Panc1 (cell line): ENCODE data around the gene ACER1. TPM values are rescaled to one million over a fixed set of nuclear protein-coding genes. Genes with fewer than 3 reads are reported as not detected.

Experiments
- ATAC-seq: fragments of 200-7000 bp; cut with Tn5 transposase; 2 replicates; pipeline ENCODE4 v1.9.1; 2020; ENCODE audit warnings: mild to moderate bottlenecking, moderate library complexity
- BruUV-seq: library from RNA; stranded (reverse); fragments of 400-500 nt; replicated peaks from 2 replicates; lab custom pipeline; 2021; lab: Mats Ljungman, UMichigan
- CTCF ChIA-PET: fragments of 300-600 bp; sonication (Branson Sonifier 250); formaldehyde crosslinking; loops from one replicate; lab custom pipeline; 2022; ENCODE audit warnings: antibody characterized with exemption; lab: Charles Lee
- POLR2A ChIA-PET: fragments of 300-600 bp; sonication (Branson Sonifier 250); formaldehyde crosslinking; loops from one replicate; lab custom pipeline; 2022; ENCODE audit warnings: antibody characterized with exemption; lab: Charles Lee
- DNase-seq: peaks from one replicate; pipeline ENCODE4 v3.0.0-alpha.2; 2010; ENCODE audit warnings: low read depth, low spot score
- H3K27ac ChIP-seq: 2 replicates; pipeline ENCODE4 v1.5.1; 2011; ENCODE audit warnings: mild to moderate bottlenecking, low read length, inconsistent platforms
- H3K27me3 ChIP-seq: fragments of 200-500 bp; sonication (Bioruptor generic); 2 replicates; pipeline ENCODE4 v1.6.0; 2014; ENCODE audit warnings: low read length, inconsistent platforms; ENCODE audit not compliant: control insufficient read depth, insufficient read depth
- H3K36me3 ChIP-seq: fragments of 200-500 bp; sonication (Bioruptor generic); 2 replicates; pipeline ENCODE4 v1.5.1; 2014; ENCODE audit warnings: inconsistent platforms, mild to moderate bottlenecking, low read length, moderate library complexity; ENCODE audit not compliant: control insufficient read depth, insufficient read depth
- H3K4me1 ChIP-seq: 2 replicates; pipeline ENCODE4 v1.5.1; 2011; ENCODE audit warnings: inconsistent platforms, mild to moderate bottlenecking, low read length, moderate library complexity; ENCODE audit not compliant: control insufficient read depth, insufficient read depth
- H3K4me3 ChIP-seq, 2 experiments: 2 replicates each; pipeline ENCODE4 v1.5.1; 2011 to 2012; ENCODE audit warnings: low read depth in 2 of 2, low read length in 2 of 2, mild to moderate bottlenecking in 2 of 2, inconsistent platforms in 1 of 2, moderate library complexity in 1 of 2
- H3K9me3 ChIP-seq: fragments of 200-500 bp; sonication (Bioruptor generic); 2 replicates; pipeline ENCODE4 v1.5.1; 2014; ENCODE audit warnings: low read depth, mild to moderate bottlenecking, inconsistent platforms, low read length, moderate library complexity; ENCODE audit not compliant: control insufficient read depth, insufficient read depth
- CTCF ChIP-seq: fragments of 450-650 bp; IDR thresholded peaks from 2 replicates; pipeline ENCODE4 v1.5.1; 2017; ENCODE audit warnings: mild to moderate bottlenecking
- POLR2AphosphoS5 ChIP-seq: IDR thresholded peaks from 2 replicates; pipeline ENCODE4 v1.6.1; 2012; ENCODE audit warnings: mild to moderate bottlenecking, low read depth, low read length, moderate library complexity
- REST ChIP-seq, 2 experiments: IDR thresholded peaks; 2 replicates each; pipeline ENCODE4 v1.6.1; 2011 to 2012; ENCODE audit warnings: low read depth in 2 of 2, control low read depth in 1 of 2, low read length in 1 of 2, mild to moderate bottlenecking in 1 of 2, moderate library complexity in 1 of 2; ENCODE audit not compliant: insufficient read depth in 1 of 2
- SIN3A ChIP-seq: IDR thresholded peaks from 2 replicates; pipeline ENCODE4 v1.6.1; 2012; ENCODE audit warnings: low read depth, mild to moderate bottlenecking, low read length, moderate library complexity, borderline replicate concordance; ENCODE audit not compliant: insufficient read depth
- TCF7L2 ChIP-seq: IDR thresholded peaks from 2 replicates; pipeline ENCODE4 v1.6.1; 2011; ENCODE audit warnings: mild to moderate bottlenecking, low read depth, low read length, inconsistent platforms
- in situ Hi-C: cut with HindIII; loops from 2 replicates; pipeline ENCODE4 v1.10.0; 2016; ENCODE audit warnings: low sequenced_read_pairs, low pct_unique_long_range_greater_than_20kb
- intact Hi-C: fragments of 100-400 bp; cut with micrococcal nuclease; formaldehyde crosslinking; loops from one replicate; pipeline ENCODE4 v1.10.0; 2022; ENCODE audit not compliant: unreplicated experiment
- total RNA-seq: library from RNA; stranded (reverse); gene quantifications from one replicate; pipeline ENCODE4 v1.2.1, GENCODE V29; 2021; ENCODE audit not compliant: unreplicated experiment

Gene ACER1
- total RNA-seq, 1 experiment from 2014 or later, result not detected

GRCh38 chr19:6263306-6263705, 70.1 kb downstream of the ACER1 start:
- no peaks in the 10 kb centered on the region for H3K4me1 ChIP-seq
- ATAC-seq, result no peak
- no peaks in the 10 kb centered on the region for H3K9me3 ChIP-seq
- in situ Hi-C loops, result no loop called here
- TF ChIP-seq REST (IDR thresholded peaks at IDR 0.05; ENCODE audit: insufficient read depth in 1 of 2, low read depth in 2 of 2, low read length in 1 of 2), result no peak
- no peak for TF ChIP-seq CTCF
- TF ChIP-seq TCF7L2, result no peak
- no peak for TF ChIP-seq SIN3A
- TF ChIP-seq POLR2AphosphoS5, result no peak
- no peak overlapping the region for H3K4me3 ChIP-seq
- intact Hi-C loops, result no loop called here
- no peak overlapping the region for H3K27ac ChIP-seq
- H3K36me3 ChIP-seq, result no peaks in the 10 kb centered on the region
- DNase-seq, result no peak
- ChIA-PET CTCF (no interaction called here), POLR2A (no interaction called here)
- H3K27me3 ChIP-seq, result no peaks in the 10 kb centered on the region
- no TSS peak for BruUV-seq

GRCh38 chr19:6262519-6262918, 70.9 kb downstream of the ACER1 start:
- Histone ChIP-seq H3K4me1 (no peaks in the 10 kb centered on the region), H3K4me3 (no peak overlapping the region), H3K36me3 (no peaks in the 10 kb centered on the region), H3K27ac (no peak overlapping the region), H3K27me3 (no peaks in the 10 kb centered on the region), H3K9me3 (no peaks in the 10 kb centered on the region)
- ChIA-PET CTCF (no interaction called here), POLR2A (no interaction called here)
- intact Hi-C loops (no loop called here), in situ Hi-C loops (no loop called here)
- no peak for DNase-seq
- no TSS peak for BruUV-seq
- no peak for ATAC-seq
- TF ChIP-seq REST (IDR thresholded peaks at IDR 0.05; ENCODE audit: insufficient read depth in 1 of 2, low read depth in 2 of 2, low read length in 1 of 2), result no peak
- TF ChIP-seq SIN3A, result no peak
